Gastrocnemius medialis (tissue), 4 donors: ENCODE results near the gene YPEL2. TPM values are rescaled to one million over a fixed set of nuclear protein-coding genes. Genes with fewer than 3 reads are reported as not detected.

ENCODE experiments used
- ATAC-seq, 2 donors: fragments of 150-250 bp; one replicate each; pipeline ENCODE4 v1.9.1; 2016
- DNase-seq, 2 donors: peaks; one replicate each; pipeline ENCODE4 v3.0.0-alpha.2; 2019
- H3K27ac ChIP-seq, 4 donors: fragments of 200-600 bp; sonication (generic); 1 replicate in 1 of 4; 2 replicates in 3 of 4; pipeline ENCODE4 v1.5.1; 2016 to 2018; ENCODE audit warnings: mild to moderate bottlenecking in 2 of 4, moderate library complexity in 1 of 4
- H3K27me3 ChIP-seq, 3 donors: fragments of 200-600 bp; sonication (generic) in 2 of 3; 1 replicate in 1 of 3; 2 replicates in 2 of 3; pipeline versions ENCODE4 v1.5.1 to v1.6.0; 2016 to 2019; ENCODE audit warnings: mild to moderate bottlenecking in 1 of 3, moderate library complexity in 1 of 3
- H3K36me3 ChIP-seq, 2 donors: fragments of 200-600 bp; sonication (generic) in 1 of 2; one replicate each; pipeline ENCODE4 v1.5.1; 2017 to 2018
- H3K4me1 ChIP-seq, 2 donors: fragments of 200-600 bp; sonication (generic) in 1 of 2; one replicate each; pipeline ENCODE4 v1.5.1; 2016 to 2017; ENCODE audit warnings: mild to moderate bottlenecking in 2 of 2
- H3K4me3 ChIP-seq, 4 donors: fragments of 200-600 bp; sonication (generic) in 3 of 4; 1 replicate in 1 of 4; 2 replicates in 3 of 4; pipeline ENCODE4 v1.5.1; 2016 to 2019; ENCODE audit warnings: mild to moderate bottlenecking in 2 of 4
- H3K9me3 ChIP-seq, 3 donors: fragments of 200-600 bp; sonication (generic) in 2 of 3; 1 replicate in 1 of 3; 2 replicates in 2 of 3; pipeline ENCODE4 v1.5.1; 2016 to 2019
- CTCF ChIP-seq, 5 experiments: fragments of 450-650 bp in 3 of 5; fragments of 200-600 bp in 2 of 5; sonication (generic) in 2 of 5; IDR thresholded peaks in 4 of 5; conservative IDR thresholded peaks in 1 of 5; 1 replicate in 4 of 5; 2 replicates in 1 of 5; pipeline ENCODE4 v1.5.1; 2016 to 2019; ENCODE audit warnings: antibody characterized with exemption in 5 of 5, mild to moderate bottlenecking in 3 of 5, moderate library complexity in 3 of 5
- POLR2A ChIP-seq, 2 donors: fragments of 450-650 bp; IDR thresholded peaks; one replicate each; pipeline ENCODE4 v1.6.1; 2017; ENCODE audit warnings: antibody characterized with exemption in 2 of 2, mild to moderate bottlenecking in 2 of 2, moderate library complexity in 2 of 2
- in situ Hi-C, 4 donors: fragments of 200-750 bp; cut with MboI; loops; one replicate each; pipeline versions ENCODE4 v1.15.0 to v1.8.0; 2017; ENCODE audit warnings: low sequenced_read_pairs in 4 of 4
- intact Hi-C: fragments of 100-400 bp; cut with DNase I; formaldehyde crosslinking; loops from one replicate; pipeline ENCODE4 v1.15.1; 2023; ENCODE audit warnings: low total_unique reads
- total RNA-seq, 4 donors: library from RNA; depleted of rRNA; stranded (reverse); fragments of >200 nt; gene quantifications; one replicate each; pipeline versions ENCODE4 v1.1.0 to v1.2.3, GENCODE V29; 2016

The YPEL2 gene
- total RNA-seq, 4 donors from 2014 or later, result 18.9 to 27.4 (median 22.2) TPM

- peak overlapping the region; percentile 86 to 98 (median 93) for H3K27ac ChIP-seq
- H3K4me1 ChIP-seq, result peaks cover 45 to 50% of the 10 kb centered on the region in 2 donors
Measured at GRCh38 chr17:59387351-59388068, 56.1 kb downstream of the YPEL2 start.

DNA sequence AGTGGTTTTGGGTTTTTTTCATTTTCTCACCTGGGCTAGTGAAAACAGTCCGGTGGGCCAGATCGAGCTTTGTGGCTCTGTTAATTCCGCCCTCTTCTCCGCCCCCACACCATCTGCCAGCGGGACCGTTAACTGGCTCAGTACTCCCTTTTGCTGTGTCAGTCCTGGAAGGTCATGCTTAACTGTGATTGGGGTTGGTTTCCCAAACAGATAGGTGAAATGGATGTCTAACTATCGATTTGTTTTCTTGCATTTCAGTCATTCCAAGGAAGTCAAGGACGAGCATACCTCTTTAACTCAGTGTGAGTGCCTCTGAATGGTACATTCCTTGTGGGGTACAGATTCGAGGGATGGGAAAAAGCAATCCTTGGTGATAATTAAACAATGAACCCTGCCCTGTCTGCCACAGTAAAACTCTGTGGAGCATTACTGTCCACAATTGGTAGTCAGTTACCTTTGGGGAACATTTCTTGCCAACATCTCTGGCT, 56.7 kb downstream of the YPEL2 start:
- no peak for TF ChIP-seq CTCF (IDR thresholded peaks at IDR 0.05 in 4 of 5, conservative IDR thresholded peaks at IDR 0.05 in 1 of 5)
- no peak for TF ChIP-seq POLR2A (IDR thresholded peaks at IDR 0.05)
- Histone ChIP-seq H3K9me3 (no peaks in the 10 kb centered on the region), H3K36me3 (peaks cover 0 to 33% of the 10 kb centered on the region in 2 donors), H3K4me3 (peak overlapping the region in 1 of 4 donors; percentile 3), H3K27ac (peak overlapping the region; percentile 86 to 98 (median 93)), H3K27me3 (no peaks in the 10 kb centered on the region), H3K4me1 (peaks cover 42 to 49% of the 10 kb centered on the region in 2 donors)
- DNase-seq (no peak), ATAC-seq (peak in 1 of 2 donors; percentile 44)
- intact Hi-C loops (no loop called here), in situ Hi-C loops (no loop called here)

More at GRCh38 chr17:59387351-59388068, 56.1 kb downstream of the YPEL2 start:
- Histone ChIP-seq H3K27me3 (no peaks in the 10 kb centered on the region), H3K4me3 (peak overlapping the region in 2 of 4 donors; percentile 3 to 7), H3K9me3 (no peaks in the 10 kb centered on the region), H3K36me3 (peaks cover 0 to 31% of the 10 kb centered on the region in 2 donors)
- TF ChIP-seq CTCF (IDR thresholded peaks at IDR 0.05 in 4 of 5, conservative IDR thresholded peaks at IDR 0.05 in 1 of 5) (peak in 2 of 5 experiments; percentile 9 to 13), POLR2A (IDR thresholded peaks at IDR 0.05) (no peak)
- DNase-seq (peak; percentile 80 to 84), ATAC-seq (peak; percentile 95 to 98)
- intact Hi-C loops, result loop anchor here (1.0 kb wide), 3 partner anchors 9 to 55 kb away; no protein-coding TSS in a partner anchor
- in situ Hi-C loops, result no loop called here

- TF ChIP-seq CTCF (IDR thresholded peaks at IDR 0.05 in 4 of 5, conservative IDR thresholded peaks at IDR 0.05 in 1 of 5), result no peak
- TF ChIP-seq POLR2A (IDR thresholded peaks at IDR 0.05), result no peak
- H3K4me3 ChIP-seq, result no peak overlapping the region
- DNase-seq (no peak), ATAC-seq (no peak)
- H3K27me3 ChIP-seq, result no peaks in the 10 kb centered on the region
- H3K9me3 ChIP-seq, result no peaks in the 10 kb centered on the region
- peak overlapping the region; percentile 86 to 98 (median 93) for H3K27ac ChIP-seq
- H3K36me3 ChIP-seq, result peaks cover 0 to 33% of the 10 kb centered on the region in 2 donors
- peaks cover 37 to 43% of the 10 kb centered on the region in 2 donors for H3K4me1 ChIP-seq
- intact Hi-C loops, result no loop called here
- in situ Hi-C loops, result no loop called here
Measured at GRCh38 chr17:59389066-59389465, 57.6 kb downstream of the YPEL2 start.

DNA sequence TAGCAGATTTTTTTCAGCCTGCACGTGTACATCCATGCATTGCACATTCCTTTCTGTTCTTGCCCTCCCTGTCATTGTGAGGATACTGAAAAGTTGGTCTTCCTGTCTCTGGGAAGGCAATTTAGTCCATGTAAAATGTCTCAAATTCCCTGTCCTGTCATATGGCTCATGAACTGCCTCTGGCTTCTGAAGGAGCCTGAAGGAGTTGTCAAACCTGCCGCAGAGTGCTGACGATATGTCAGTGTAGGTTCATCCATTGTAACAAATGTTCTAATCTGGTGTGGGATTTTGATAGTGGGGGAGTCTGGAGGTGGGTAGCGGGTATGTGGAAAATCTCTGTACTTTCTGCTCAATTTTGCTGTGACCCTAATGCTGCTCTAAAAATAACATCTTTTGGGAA, 59.6 kb downstream of the YPEL2 start:
- in situ Hi-C loops, result no loop called here
- no peak overlapping the region for H3K4me3 ChIP-seq
- H3K9me3 ChIP-seq, result no peaks in the 10 kb centered on the region
- ATAC-seq (no peak), DNase-seq (no peak)
- peak overlapping the region in 3 of 4 donors; percentile 57 to 97 (median 86) for H3K27ac ChIP-seq
- no peak for TF ChIP-seq CTCF (IDR thresholded peaks at IDR 0.05 in 4 of 5, conservative IDR thresholded peaks at IDR 0.05 in 1 of 5)
- TF ChIP-seq POLR2A (IDR thresholded peaks at IDR 0.05), result no peak
- intact Hi-C loops, result no loop called here
- H3K4me1 ChIP-seq, result peaks cover 32 to 33% of the 10 kb centered on the region in 2 donors
- peaks cover 0 to 45% of the 10 kb centered on the region in 2 donors for H3K36me3 ChIP-seq
- H3K27me3 ChIP-seq, result no peaks in the 10 kb centered on the region
